ENCODE measurements around the gene FBF1.

DNA sequence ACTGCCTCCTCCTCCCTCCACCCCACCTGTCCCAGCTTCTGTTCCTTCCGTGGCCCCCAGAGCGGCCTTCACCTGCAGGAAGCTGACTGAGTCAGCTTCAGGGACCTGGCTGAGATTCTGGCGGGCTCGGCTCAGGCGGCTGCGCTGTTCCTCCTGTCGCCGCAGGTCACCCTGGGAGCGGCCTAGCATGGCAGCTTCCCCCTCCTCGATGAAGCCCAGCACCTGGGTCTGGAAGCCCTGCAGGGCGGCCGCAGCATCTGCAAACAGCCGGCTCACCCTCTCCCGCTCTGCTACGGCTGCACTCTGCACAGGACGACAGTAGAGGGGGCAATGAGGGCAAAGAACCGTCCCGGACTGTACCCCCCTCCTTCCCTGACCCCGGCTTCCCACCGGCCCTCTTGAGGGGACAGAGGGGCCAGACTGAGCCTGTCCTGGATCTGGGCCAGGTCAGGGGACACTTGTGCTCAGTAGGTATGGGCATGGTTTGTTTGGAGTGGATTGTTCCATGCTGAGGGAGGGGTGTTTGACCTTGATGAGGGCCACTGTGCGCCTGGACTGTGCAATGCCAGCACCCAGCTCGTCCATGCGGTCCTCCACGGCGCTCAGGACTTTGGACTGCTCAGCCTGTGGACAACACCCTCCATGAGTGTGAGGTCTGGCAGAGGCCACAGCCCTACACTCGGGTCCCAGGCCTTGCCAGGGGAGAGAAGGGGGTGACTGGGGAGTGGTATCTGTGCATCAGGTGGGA lies 64.5 kb downstream of the FBF1 start:
- no peak for TF ChIP-seq SP1 (IDR thresholded peaks at IDR 0.05)
- no peak for TF ChIP-seq BHLHE40 (IDR thresholded peaks at IDR 0.05; ENCODE audit: borderline replicate concordance)
- TF ChIP-seq FOXK2 (IDR thresholded peaks at IDR 0.05), result no peak
- no peak for TF ChIP-seq PKNOX1 (IDR thresholded peaks at IDR 0.05)
- TF ChIP-seq SUZ12 (IDR thresholded peaks at IDR 0.05), result no peak
- no peak for TF ChIP-seq NFRKB (IDR thresholded peaks at IDR 0.05)
- TF ChIP-seq ELF4 (IDR thresholded peaks at IDR 0.05), result no peak
- no peak for TF ChIP-seq ARNT (IDR thresholded peaks at IDR 0.05)
- no peak for TF ChIP-seq FOXA1 (IDR thresholded peaks at IDR 0.05)

Data from HEK293T (cell line).